SK-N-SH (cell line): ENCODE measurements around the gene TBX2. TPM values are rescaled to one million over a fixed set of nuclear protein-coding genes. Genes with fewer than 3 reads are reported as not detected.
A peak's percentile ranks its signal among the peaks of the same experiment; 100 is the strongest.

Experiments used
- CTCF ChIA-PET: fragments of 300-600, 350-600 bp; formaldehyde crosslinking; extraction: SDS; loops from one replicate; lab custom pipeline; 2021; lab: Yijun Ruan, JAX
- POLR2A ChIA-PET: fragments of 350-600 bp; sonication (Branson Sonifier 250); formaldehyde crosslinking; extraction: SDS; loops from one replicate; lab custom pipeline; 2020; ENCODE audit warnings: antibody characterized with exemption, inconsistent platforms; lab: Yijun Ruan, JAX
- DNase-seq: peaks from one replicate; pipeline ENCODE4 v3.0.0; 2012
- H2AFZ ChIP-seq: fragments of 200-600 bp; sonication (generic); 2 replicates; pipeline ENCODE4 v1.8.1; 2016; ENCODE audit warnings: antibody characterized with exemption, mild to moderate bottlenecking, low read depth
- H3F3A ChIP-seq: fragments of 200-600 bp; sonication (generic); replicated peaks from 2 replicates; pipeline ENCODE3; 2016; ENCODE audit warnings: antibody characterized with exemption, mild to moderate bottlenecking; ENCODE audit not compliant: insufficient read depth
- H3K27ac ChIP-seq, 2 experiments: fragments of 200-500 bp in 1 of 2; fragments of 200-600 bp in 1 of 2; sonication (Bioruptor generic) in 1 of 2; sonication (generic), shearing (Covaris generic) in 1 of 2; 2 replicates each; pipeline versions ENCODE4 v1.5.1 to v1.6.1; 2014 to 2016; ENCODE audit warnings: low read depth in 2 of 2, inconsistent platforms in 1 of 2, low read length in 1 of 2, mild to moderate bottlenecking in 1 of 2, mixed read lengths in 1 of 2
- H3K27me3 ChIP-seq: fragments of 200-600 bp; sonication (generic), shearing (Covaris generic); 2 replicates; pipeline ENCODE4 v1.6.1; 2016; ENCODE audit warnings: mixed run types; ENCODE audit not compliant: insufficient read depth
- H3K36me3 ChIP-seq, 2 experiments: fragments of 200-500 bp in 1 of 2; fragments of 200-600 bp in 1 of 2; sonication (Bioruptor generic) in 1 of 2; sonication (generic) in 1 of 2; replicated peaks in 1 of 2; 2 replicates each; pipeline versions ENCODE3 to v1.5.1; 2014 to 2016; ENCODE audit warnings: low read length in 1 of 2, mild to moderate bottlenecking in 1 of 2; ENCODE audit not compliant: insufficient read depth in 2 of 2, control insufficient read depth in 1 of 2
- H3K4me1 ChIP-seq, 2 experiments: fragments of 200-500 bp in 1 of 2; fragments of 200-600 bp in 1 of 2; sonication (Bioruptor generic) in 1 of 2; sonication (generic), shearing (Covaris generic) in 1 of 2; 2 replicates each; pipeline versions ENCODE4 v1.5.1 to v1.6.1; 2014 to 2016; ENCODE audit warnings: low read depth in 1 of 2, low read length in 1 of 2, mixed run types in 1 of 2; ENCODE audit not compliant: insufficient read depth in 2 of 2, control insufficient read depth in 1 of 2
- H3K4me2 ChIP-seq: fragments of 200-600 bp; sonication (generic), shearing (Covaris generic); 2 replicates; pipeline ENCODE4 v1.6.1; 2017; ENCODE audit warnings: mixed run types
- H3K4me3 ChIP-seq, 2 experiments: fragments of 200-500 bp in 1 of 2; fragments of 200-600 bp in 1 of 2; sonication (Bioruptor generic) in 1 of 2; sonication (generic), shearing (Covaris generic) in 1 of 2; 2 replicates each; pipeline versions ENCODE4 v1.5.1 to v1.8.1; 2014 to 2016; ENCODE audit warnings: low read depth in 2 of 2, inconsistent platforms in 1 of 2, low read length in 1 of 2, mild to moderate bottlenecking in 1 of 2, mixed read lengths in 1 of 2, moderate library complexity in 1 of 2
- H3K79me2 ChIP-seq: fragments of 200-600 bp; sonication (generic); 2 replicates; pipeline ENCODE4 v1.8.1; 2017; ENCODE audit warnings: mild to moderate bottlenecking; ENCODE audit not compliant: insufficient read depth
- H3K9ac ChIP-seq: fragments of 200-600 bp; sonication (generic); 2 replicates; pipeline ENCODE4 v1.6.1; 2017; ENCODE audit warnings: mixed run types
- H3K9me2 ChIP-seq: fragments of 200-600 bp; sonication (generic); 2 replicates; pipeline ENCODE4 v1.6.1; 2017; ENCODE audit warnings: mixed run types
- H3K9me3 ChIP-seq: fragments of 200-600 bp; sonication (generic); 2 replicates; pipeline ENCODE4 v1.6.1; 2017; ENCODE audit warnings: mixed run types, mild to moderate bottlenecking, moderate library complexity
- H4K20me1 ChIP-seq: fragments of 200-600 bp; sonication (generic); 2 replicates; pipeline ENCODE4 v1.6.1; 2017; ENCODE audit warnings: mild to moderate bottlenecking, mixed run types; ENCODE audit not compliant: insufficient read depth
- CHD2 ChIP-seq: fragments of 150-350 bp; IDR thresholded peaks from 2 replicates; pipeline ENCODE4 v1.6.1; 2018; ENCODE audit warnings: low read length; ENCODE audit not compliant: partially characterized antibody
- CTCF ChIP-seq: fragments of 200-600 bp; sonication (generic); IDR thresholded peaks from 2 replicates; pipeline ENCODE4 v1.6.1; 2017; ENCODE audit warnings: antibody characterized with exemption, mild to moderate bottlenecking, moderate library complexity
- ELF1 ChIP-seq: IDR thresholded peaks from 2 replicates; pipeline ENCODE4 v1.4.0; 2012
- EP300 ChIP-seq, 2 experiments: IDR thresholded peaks; 2 replicates each; pipeline versions ENCODE4 v1.4.0 to v1.6.1; 2012; ENCODE audit warnings: borderline replicate concordance in 1 of 2, low read depth in 1 of 2, low read length in 1 of 2
- JUND ChIP-seq: IDR thresholded peaks from 2 replicates; pipeline ENCODE4 v1.4.0; 2012
- MXI1 ChIP-seq: IDR thresholded peaks from 2 replicates; pipeline ENCODE4 v1.6.1; 2012; ENCODE audit warnings: mild to moderate bottlenecking, low read depth, low read length, improper control_type of control experiment
- POLR2AphosphoS5 ChIP-seq: IDR thresholded peaks from 2 replicates; pipeline ENCODE4 v1.6.1; 2012; ENCODE audit warnings: low read depth, low read length
- RAD21 ChIP-seq: IDR thresholded peaks from 2 replicates; pipeline ENCODE4 v1.6.1; 2012; ENCODE audit warnings: mild to moderate bottlenecking, low read length
- RCOR1 ChIP-seq: fragments of 150-350 bp; IDR thresholded peaks from 2 replicates; pipeline ENCODE4 v1.6.1; 2017; ENCODE audit warnings: antibody characterized with exemption, low read length
- REST ChIP-seq: IDR thresholded peaks from 2 replicates; pipeline ENCODE4 v1.6.1; 2012; ENCODE audit warnings: mild to moderate bottlenecking, low read depth, low read length, moderate library complexity
- RXRA ChIP-seq: IDR thresholded peaks from 2 replicates; pipeline ENCODE4 v1.4.0; 2012; ENCODE audit warnings: low read depth, mild to moderate bottlenecking, borderline replicate concordance
- SMC3 ChIP-seq: IDR thresholded peaks from 2 replicates; pipeline ENCODE4 v1.6.1; 2012; ENCODE audit warnings: low read depth, low read length, improper control_type of control experiment
- TAF1 ChIP-seq: IDR thresholded peaks from 2 replicates; pipeline ENCODE4 v1.6.1; 2012; ENCODE audit warnings: low read depth, mild to moderate bottlenecking, low read length, moderate library complexity, borderline replicate concordance
- YY1 ChIP-seq: IDR thresholded peaks from 2 replicates; pipeline ENCODE4 v1.4.0; 2012; ENCODE audit warnings: low read depth, mild to moderate bottlenecking
- WGBS: methylation state at CpG from one replicate; pipeline ENCODE4 v1.1.6; 2017; ENCODE audit warnings: low lambda C conversion rate; 5-methylcytosine and 5-hydroxymethylcytosine counted together
- polyA plus RNA-seq, 3 experiments: library from polyadenylated mRNA; depleted of rRNA; stranded (reverse); fragments of >200 nt; gene quantifications; 2 replicates each; pipeline ENCODE4 v1.2.3, GENCODE V29; 2012
- TF ChIP-seq, protein P1 (sequence below): IDR thresholded peaks from 2 replicates; pipeline ENCODE4; 2012

TBX2 gene
- polyA plus RNA-seq, 1 of the 3 experiments (the other 2 are of a cell fraction): 57.8 TPM

DNA sequence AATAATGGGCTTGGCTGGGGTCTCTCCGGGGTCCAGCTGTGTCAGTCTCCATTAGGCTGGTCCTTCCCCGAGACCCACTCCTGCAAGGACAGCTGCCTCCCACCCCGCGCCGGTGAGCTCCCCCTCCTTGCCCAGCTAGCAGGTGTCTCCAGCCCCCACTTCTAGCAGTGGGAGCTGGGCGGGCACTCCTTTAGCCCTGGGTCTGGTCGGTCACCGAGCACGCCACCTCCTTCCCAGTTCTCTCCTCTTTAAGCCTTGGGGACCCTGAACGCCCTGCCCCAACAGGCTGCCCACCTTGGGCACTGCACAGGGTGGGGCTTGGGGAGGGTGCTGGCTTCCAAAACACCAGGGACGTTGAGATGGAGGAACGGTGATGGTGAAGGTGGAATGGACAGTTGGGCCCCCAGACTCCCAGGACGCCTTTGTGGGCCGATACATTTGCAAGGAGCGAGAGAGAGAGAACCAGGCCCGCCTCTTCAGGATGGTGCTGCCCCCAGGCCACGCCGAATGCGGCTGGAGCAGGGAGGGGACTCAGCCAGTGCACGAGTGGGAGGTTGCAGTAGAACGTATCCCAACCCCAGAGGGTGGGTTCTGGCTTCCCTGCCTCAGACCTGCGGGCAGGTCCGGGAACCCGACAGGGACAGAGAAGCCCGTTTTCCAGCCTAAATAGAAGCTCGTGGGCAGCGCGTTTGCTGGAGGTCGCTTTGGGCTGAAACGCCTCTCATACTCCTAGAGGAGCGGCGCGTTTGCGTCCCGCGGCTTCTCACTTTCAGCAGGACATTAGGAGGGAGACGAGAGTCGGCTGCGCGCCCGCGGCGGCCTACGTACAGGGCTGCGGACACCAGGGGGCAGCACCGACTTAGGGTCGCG lies 10.7 kb downstream of the TBX2 start:
- H3K36me3 ChIP-seq: peaks cover 33 to 40% of the 10 kb centered on the region in 2 experiments
- H3K4me3 ChIP-seq: peak overlapping the region; percentile 26 to 37; a peak in 3 of 4 replicates
- WGBS: 75% methylated on average over 45 of the region's 48 CpGs
- H3K9ac ChIP-seq: no peak overlapping the region
- no peaks in the 10 kb centered on the region for H3K9me3 ChIP-seq
- H3K79me2 ChIP-seq: peaks cover 31% of the 10 kb centered on the region
- peak overlapping the region; percentile 95; the same call in 1 of the 2 replicates for H3K4me2 ChIP-seq
- CTCF ChIA-PET: interaction anchor here (0.6 to 16.4 kb wide), 17 partner anchors 9 to 689 kb away, joined by 3 to 318 read pairs (median 27); partner anchors contain the start of gene TBX2
- H2AFZ ChIP-seq: no peak overlapping the region
- H4K20me1 ChIP-seq: peaks cover 25% of the 10 kb centered on the region
- POLR2A ChIA-PET: interaction anchor here (1.1 to 1.9 kb wide), 2 partner anchors 12 to 174 kb away, joined by 3 to 4 read pairs; no protein-coding TSS in a partner anchor
- H3K9me2 ChIP-seq: no peaks in the 10 kb centered on the region
- H3K27me3 ChIP-seq: no peaks in the 10 kb centered on the region
- TF ChIP-seq TAF1: peak; percentile 30; the same call in 1 of the 2 replicates
- peak; percentile 35; the same call in 1 of the 2 replicates for TF ChIP-seq RAD21
- 0 out of 2 replicates have a peak, but pooled peaks have one; percentile 15 for TF ChIP-seq JUND
- TF ChIP-seq YY1: no peak
- peak; percentile 61 for TF ChIP-seq CTCF
- TF ChIP-seq SMC3: peak; percentile 25; the same call in 1 of the 2 replicates
- 0 out of 2 replicates have a peak, but pooled peaks have one; percentile 7 for TF ChIP-seq ELF1
- TF ChIP-seq RXRA: no peak
- TF ChIP-seq POLR2AphosphoS5: peak; percentile 67
- no peak for TF ChIP-seq CHD2
- 0 out of 2 replicates have a peak, but pooled peaks have one; percentile 7 for TF ChIP-seq RCOR1
- TF ChIP-seq MXI1: no peak
- no peak for TF ChIP-seq EP300 (IDR thresholded peaks at IDR 0.05; ENCODE audit: borderline replicate concordance in 1 of 2, low read depth in 1 of 2, low read length in 1 of 2)
- TF ChIP-seq, protein P1, sequence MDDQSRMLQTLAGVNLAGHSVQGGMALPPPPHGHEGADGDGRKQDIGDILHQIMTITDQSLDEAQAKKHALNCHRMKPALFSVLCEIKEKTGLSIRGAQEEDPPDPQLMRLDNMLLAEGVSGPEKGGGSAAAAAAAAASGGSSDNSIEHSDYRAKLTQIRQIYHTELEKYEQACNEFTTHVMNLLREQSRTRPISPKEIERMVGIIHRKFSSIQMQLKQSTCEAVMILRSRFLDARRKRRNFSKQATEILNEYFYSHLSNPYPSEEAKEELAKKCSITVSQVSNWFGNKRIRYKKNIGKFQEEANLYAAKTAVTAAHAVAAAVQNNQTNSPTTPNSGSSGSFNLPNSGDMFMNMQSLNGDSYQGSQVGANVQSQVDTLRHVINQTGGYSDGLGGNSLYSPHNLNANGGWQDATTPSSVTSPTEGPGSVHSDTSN: peak; percentile 10
- no peak for TF ChIP-seq REST
- peak; percentile 65 for DNase-seq
- H3K27ac ChIP-seq: peak overlapping the region; percentile 51 to 68; a peak in 3 of 4 replicates
- H3K4me1 ChIP-seq: peaks cover 6 to 49% of the 10 kb centered on the region in 2 experiments; a peak in 3 of 4 replicates
- H3F3A ChIP-seq: peaks cover 49% of the 10 kb centered on the region
